Measurements from ENCODE around the gene THSD4.

GRCh38 chr15:71337197-71337845 is 222.1 kb downstream of the THSD4 start:
- no peak for TF ChIP-seq CTCF (conservative IDR thresholded peaks at IDR 0.05; ENCODE audit: low read depth, low read length)
- no peak for TF ChIP-seq EZH2phosphoT487 (IDR thresholded peaks at IDR 0.05; ENCODE audit: borderline replicate concordance, low read length)
